HG02870 (cell line): ENCODE measurements around the gene ACOT11.
A peak's percentile ranks its signal among the peaks of the same experiment; 100 is the strongest.
"Not testable (repeated sequence)": the region's sequence is repeated elsewhere in the genome, so short reads cannot be mapped to it uniquely, and the experiment has no call there.

Experiments used
- ATAC-seq: cut with Tn5 transposase; IDR thresholded peaks from one replicate; pipeline ENCODE4 v1.9.1; 2021; ENCODE audit warnings: mild to moderate bottlenecking, moderate library complexity; ENCODE audit not compliant: unreplicated experiment

The ACOT11 gene

DNA sequence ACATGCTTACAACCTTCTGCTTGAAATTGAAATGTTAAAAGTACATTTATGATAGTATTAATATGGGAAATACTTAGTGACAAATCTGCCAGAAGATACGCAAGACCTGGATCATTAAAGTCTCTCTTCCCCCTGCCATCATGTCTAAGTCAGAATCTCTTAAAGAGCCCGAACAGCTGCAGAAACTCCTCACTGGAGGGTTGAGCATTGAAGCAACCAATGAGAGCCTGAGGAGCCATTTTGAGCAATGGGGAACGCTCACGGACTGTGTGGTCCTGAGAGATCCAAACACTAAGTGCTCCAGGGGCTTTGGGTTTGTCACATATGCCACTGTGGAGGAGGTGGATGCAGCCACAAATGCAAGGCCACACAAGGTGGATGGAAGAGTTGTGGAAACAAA, 11.4 kb upstream of the ACOT11 start:
- ATAC-seq, result not testable (repeated sequence)

- no peak for ATAC-seq
Observed at GRCh38 chr1:54537611-54538010, 10.4 kb upstream of the ACOT11 start.

DNA sequence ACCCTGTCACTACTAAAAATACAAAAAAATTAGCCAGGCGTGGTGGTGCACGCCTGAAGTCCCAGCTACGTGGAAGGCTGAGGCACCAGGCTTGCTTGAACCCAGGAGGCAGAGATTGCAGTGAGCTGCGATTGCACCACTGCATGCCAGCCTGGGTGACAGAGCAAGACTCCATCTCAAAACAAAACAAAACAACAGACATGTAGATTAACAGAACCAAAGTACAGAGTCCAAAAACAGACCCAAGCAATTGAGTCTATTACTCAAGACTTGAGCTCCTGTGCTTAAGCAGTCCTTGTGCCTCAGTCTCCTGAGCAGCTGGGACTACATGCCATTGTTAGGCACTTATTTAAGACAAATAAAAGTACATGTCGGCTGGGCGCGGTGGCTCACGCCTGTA, 9.5 kb upstream of the ACOT11 start:
- ATAC-seq, result no peak

GRCh38 chr1:54540582-54541295, 7.3 kb upstream of the ACOT11 start:
- ATAC-seq, result no peak

DNA sequence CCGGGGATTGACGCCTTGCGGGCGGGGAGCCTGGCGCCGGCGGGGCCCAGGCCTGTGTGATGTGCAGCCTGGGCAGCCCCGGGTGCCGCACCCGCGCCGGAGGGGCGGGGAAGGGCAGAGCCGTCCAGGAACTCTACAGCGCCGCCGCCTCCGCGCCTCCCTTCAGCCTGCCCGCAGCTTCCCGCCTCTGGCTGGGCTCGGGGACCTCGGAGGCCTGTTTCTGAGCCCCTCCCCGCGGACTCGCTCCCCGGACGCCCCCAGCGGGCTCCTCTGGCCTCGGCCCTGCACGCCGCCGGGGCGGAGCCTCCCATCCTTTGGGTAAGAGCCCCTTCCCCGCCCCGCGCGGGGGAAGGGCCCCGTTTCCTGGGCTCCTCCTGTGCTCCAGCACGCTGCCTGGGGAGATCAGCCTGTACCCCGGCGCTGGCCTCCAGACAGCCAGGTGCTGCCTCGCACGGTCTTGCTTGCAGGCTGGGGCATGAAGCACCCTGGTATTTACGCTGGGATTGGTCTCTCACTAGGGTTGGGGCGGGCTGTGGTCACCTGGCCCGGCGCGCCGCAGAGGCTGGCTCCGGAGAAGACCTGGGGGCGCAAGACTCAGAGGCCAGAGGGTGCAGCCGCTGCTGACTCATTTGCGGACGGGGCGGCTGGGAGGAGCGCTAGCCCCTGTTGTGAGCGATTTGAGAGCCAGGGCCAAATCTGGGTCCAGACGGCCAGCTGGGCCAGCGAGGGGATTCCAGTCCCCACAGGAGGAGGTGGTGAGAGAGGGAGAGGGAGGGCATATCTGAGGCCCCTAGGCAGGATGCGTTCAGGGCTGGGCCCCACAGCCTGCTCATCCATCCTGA, 5.7 kb upstream of the ACOT11 start:
- ATAC-seq, result peak; percentile 56

GRCh38 chr1:54542962-54543539, 5.0 kb upstream of the ACOT11 start:
- no peak for ATAC-seq

DNA sequence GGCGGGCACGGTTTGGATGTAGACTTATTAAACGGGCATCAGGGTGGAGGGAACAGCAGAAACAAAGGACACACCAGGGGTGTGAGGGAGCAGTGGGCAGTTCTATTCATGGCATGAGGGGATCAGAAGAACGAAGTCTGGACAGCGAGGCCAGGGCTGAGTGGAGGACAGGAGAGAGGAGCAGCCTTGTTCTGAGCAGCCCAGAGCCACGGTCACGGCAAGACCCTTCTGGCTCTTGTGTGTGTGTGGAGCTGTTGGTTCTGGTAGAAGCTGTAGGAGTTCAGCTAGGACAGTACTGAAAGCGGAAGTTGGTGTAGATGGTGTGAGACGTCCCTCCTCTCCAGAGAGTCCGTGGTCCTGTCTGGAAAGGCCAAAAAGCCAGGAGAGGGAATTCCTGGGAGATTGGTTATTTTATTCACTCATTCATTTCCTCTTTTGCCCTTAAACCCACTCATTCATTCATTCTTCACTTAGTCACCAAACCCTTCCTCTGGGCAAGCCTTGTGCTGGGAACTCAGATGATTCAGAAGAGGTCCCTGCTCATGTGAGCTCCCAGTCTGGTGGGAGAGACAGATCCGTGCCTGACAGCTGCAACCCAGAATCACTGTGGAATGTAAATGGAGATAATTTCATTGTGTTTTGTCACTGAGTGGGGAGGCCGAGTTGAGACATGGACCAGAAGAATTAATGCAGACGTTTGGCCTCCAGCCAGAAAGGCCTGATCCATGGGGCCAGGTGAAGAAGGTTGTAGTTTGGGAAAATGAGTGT, 4.1 kb upstream of the ACOT11 start:
- ATAC-seq, result no peak

DNA sequence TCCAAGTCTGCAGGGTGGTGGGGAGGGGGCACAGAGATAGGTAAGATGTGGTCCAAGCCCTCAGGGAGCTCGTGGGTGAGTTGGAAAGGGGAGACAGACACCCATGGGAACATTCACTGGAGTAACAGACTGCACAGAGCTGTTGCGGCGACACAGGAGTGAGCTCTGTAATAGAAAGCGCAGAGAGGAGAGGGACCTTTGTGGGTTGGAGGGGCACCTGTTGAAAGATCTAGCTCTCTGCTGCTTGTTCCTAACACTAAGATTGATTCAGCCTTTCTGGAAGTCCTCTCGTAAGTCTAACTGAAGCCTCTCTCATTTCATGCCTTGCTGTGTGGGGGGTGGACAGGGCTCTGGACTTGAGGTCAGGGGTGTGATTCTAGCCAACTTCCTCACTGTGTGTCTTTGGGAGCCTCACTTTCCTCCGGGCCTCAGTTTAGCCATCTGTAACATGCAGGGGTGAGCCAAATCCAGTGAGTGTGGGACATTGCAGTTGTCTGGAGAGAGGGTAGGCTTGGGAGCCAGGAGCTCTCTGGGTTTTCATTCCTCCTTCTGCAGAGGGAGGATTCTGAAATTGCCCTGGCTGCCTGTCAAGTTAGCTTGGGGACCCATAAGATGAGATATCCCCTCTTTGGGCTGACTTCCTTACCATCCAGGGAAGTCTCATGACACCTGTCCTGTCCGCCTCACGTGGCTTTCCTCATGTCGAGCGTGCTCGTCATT, 2.0 kb upstream of the ACOT11 start:
- ATAC-seq, result no peak

- no peak for ATAC-seq
Observed at GRCh38 chr1:54546651-54547401, 1.2 kb upstream of the ACOT11 start.

- ATAC-seq, result no peak
Observed at GRCh38 chr1:54548389-54549044, 489 bp downstream of the ACOT11 start.

DNA sequence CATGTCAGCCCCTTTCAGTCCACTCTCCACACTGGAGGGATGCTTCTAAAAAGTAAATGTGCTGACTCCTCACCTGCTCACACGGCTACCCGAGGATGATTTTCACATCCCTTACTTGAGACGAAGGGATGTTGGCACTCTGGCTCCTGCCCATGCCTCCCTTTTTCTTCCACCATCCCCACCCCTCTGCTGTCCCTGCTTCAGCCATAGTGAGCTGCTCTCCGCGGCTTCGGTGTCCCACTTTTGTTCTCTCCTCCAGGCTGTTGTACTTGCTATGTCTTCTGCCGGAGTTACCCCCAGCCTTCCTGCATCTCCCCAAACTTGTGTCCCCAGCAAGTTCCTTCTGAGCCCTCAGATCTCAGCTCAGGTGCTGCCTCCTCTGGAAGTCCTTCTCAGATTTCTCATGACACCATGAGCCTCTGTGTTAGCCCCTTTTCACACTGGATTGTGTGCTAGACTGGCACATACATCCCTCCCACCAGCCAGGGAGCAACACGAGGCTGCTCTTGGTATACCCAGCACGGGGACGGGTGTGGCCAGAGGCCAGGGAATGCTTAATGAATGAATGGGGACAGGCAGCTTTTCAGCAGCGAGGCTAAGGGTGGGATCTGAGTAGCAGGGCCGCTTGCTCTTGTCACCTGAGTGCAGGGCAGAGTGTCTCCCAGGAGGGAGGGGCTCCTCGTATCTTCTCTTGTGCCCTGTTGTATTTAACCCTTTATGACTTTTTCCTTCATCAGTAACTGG, 1.3 kb downstream of the ACOT11 start:
- ATAC-seq, result no peak

DNA sequence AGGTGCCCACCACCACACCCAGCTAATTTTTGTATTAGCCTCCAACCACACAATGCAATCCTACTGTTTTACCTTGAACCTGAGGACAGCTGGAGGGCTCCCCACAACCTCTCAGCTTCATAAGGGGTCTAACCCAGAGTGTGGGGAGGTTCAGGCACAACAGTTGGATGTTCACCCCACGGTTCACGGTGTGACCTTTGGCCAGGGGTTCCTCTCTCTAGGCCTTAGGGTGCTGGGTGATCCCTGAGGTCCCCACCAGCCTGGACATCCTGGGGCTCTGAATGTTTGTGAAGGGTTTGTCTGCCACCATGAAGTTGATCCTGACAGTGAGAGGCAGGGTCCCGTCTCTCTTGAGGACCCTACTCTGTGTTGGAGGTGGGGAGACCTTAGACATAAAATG, 3.9 kb downstream of the ACOT11 start:
- no peak for ATAC-seq

DNA sequence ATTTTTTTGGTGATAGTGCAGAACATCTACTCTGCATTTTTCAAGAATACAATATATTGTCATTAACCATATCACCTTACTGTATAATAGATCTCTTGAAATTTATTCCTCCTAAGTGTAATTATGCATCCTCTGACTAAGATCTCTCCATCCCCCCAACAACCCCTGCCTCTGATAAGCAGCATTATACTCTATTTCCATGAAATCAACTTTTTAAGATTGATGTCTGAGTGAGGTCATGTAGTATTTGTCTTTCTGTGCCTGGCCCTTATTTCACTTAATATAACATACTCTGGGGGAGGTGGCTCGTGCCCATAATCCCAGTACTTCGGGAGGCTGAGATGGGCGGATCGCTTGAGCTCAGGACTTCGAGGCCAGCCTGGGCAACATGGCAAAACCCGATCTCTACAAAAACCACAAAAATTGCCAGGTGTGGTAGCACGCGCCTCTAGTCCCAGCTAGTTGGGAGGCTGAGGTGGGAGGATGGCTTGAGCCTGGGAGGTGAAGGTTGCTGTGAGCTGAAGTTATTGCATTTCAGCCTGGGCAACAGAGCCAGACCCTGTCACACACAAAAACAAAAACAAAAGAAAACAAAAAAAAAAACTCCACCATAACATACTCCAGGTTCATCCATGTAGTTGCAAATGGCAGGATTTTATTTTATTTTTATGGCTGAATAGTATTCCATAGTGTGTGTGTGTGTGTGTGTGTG, 5.7 kb downstream of the ACOT11 start:
- no peak for ATAC-seq

GRCh38 chr1:54556110-54556509, 8.1 kb downstream of the ACOT11 start:
- ATAC-seq, result no peak

GRCh38 chr1:54557671-54558355, 9.8 kb downstream of the ACOT11 start:
- ATAC-seq, result no peak

DNA sequence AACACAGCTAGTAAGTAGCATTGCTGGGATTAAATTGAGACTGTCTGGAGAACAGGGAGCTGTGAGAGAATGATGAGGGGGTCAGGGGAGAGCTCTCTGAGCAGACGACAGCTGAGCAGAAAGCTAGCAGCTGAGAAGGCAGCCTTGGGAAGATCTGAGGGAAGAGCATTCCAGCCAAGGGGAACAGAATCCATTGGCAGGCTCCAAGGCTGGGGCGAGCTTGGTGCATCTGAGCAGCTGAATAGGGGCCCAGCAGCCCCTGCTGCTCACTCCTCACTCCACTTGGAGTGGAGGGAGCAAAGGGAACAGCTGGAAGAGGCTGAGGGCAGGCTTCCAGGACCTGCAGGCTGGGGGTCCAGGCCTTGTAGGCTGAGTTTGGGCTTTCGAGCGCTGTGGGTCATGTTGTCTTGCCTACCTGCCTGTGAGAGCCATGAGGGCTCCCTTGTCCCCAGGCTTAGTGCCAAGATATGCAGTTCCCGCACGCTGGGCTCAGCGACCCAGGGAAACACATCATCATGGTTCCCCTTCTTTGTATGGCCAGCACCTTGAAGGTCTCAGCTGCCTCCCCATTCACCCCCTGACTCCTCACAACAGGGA, 10.5 kb downstream of the ACOT11 start:
- ATAC-seq, result no peak

GRCh38 chr1:54559111-54559548, 11.1 kb downstream of the ACOT11 start:
- no peak for ATAC-seq
